ENCODE data around the gene PGGT1B.

- no peak for TF ChIP-seq CTCF (IDR thresholded peaks at IDR 0.05)
- TF ChIP-seq POLR2A (IDR thresholded peaks at IDR 0.05) = no peak
Measured at GRCh38 chr5:115284021-115284420, 21.3 kb upstream of the PGGT1B start.

Measured in ovary (tissue), 3 donors.